H1 (cell line): ENCODE data around the gene ASTN2. TPM values are rescaled to one million over a fixed set of nuclear protein-coding genes. Genes with fewer than 3 reads are reported as not detected.

ENCODE experiments used
- CTCF ChIA-PET: fragments of 300-600 bp; sonication (Branson Sonifier 250); formaldehyde crosslinking; loops from one replicate; lab custom pipeline; 2021; ENCODE audit not compliant: partially characterized antibody; lab: Charles Lee
- POLR2A ChIA-PET: fragments of 300-600 bp; sonication (Branson Sonifier 250); formaldehyde crosslinking; loops from one replicate; lab custom pipeline; 2021; ENCODE audit warnings: inconsistent platforms; ENCODE audit not compliant: partially characterized antibody; lab: Charles Lee
- DNase-seq, 2 experiments: peaks; one replicate each; pipeline versions ENCODE4 v3.0.0 to v3.0.0-alpha.2; 2010 to 2022; ENCODE audit warnings: low spot score in 2 of 2, low read depth in 1 of 2, mixed read lengths in 1 of 2
- FAIRE-seq: peaks from 2 replicates; lab custom pipeline; 2011; peaks lifted over from hg19 to GRCh38; lab: Jason Lieb, UNC
- H2AFZ ChIP-seq: 2 replicates; pipeline ENCODE4 v1.8.1; 2012; ENCODE audit warnings: low read length, inconsistent platforms
- H2AK5ac ChIP-seq: 2 replicates; pipeline ENCODE4 v1.6.1; 2013; ENCODE audit warnings: low read depth, low read length
- H2BK120ac ChIP-seq: replicated peaks from 2 replicates; pipeline ENCODE3; 2013; ENCODE audit warnings: low read depth, low read length, inconsistent platforms
- H2BK12ac ChIP-seq: 2 replicates; pipeline ENCODE4 v1.6.1; 2013; ENCODE audit warnings: low read depth, low read length
- H2BK15ac ChIP-seq: 2 replicates; pipeline ENCODE4 v1.6.1; 2013; ENCODE audit warnings: low read length
- H2BK20ac ChIP-seq: 2 replicates; pipeline ENCODE4 v1.6.1; 2013; ENCODE audit warnings: low read length
- H2BK5ac ChIP-seq: 2 replicates; pipeline ENCODE4 v1.6.1; 2013; ENCODE audit warnings: low read depth, low read length
- H3K14ac ChIP-seq: 2 replicates; pipeline ENCODE4 v1.6.1; 2013; ENCODE audit warnings: inconsistent platforms; ENCODE audit not compliant: insufficient read length
- H3K18ac ChIP-seq: 2 replicates; pipeline ENCODE4 v1.6.1; 2013; ENCODE audit warnings: low read length; ENCODE audit errors: extremely low read depth
- H3K23ac ChIP-seq: 2 replicates; pipeline ENCODE4 v1.6.1; 2013; ENCODE audit warnings: inconsistent platforms; ENCODE audit not compliant: insufficient read length
- H3K23me2 ChIP-seq: 2 replicates; pipeline ENCODE4 v1.6.1; 2013; ENCODE audit warnings: low read depth, low read length
- H3K27ac ChIP-seq: 2 replicates; pipeline ENCODE4 v1.6.1; 2011; ENCODE audit warnings: low read depth, low read length, inconsistent platforms
- H3K27me3 ChIP-seq, 4 experiments: replicated peaks in 1 of 4; 1 replicate in 1 of 4; 2 replicates in 3 of 4; pipeline versions ENCODE4 v1.6.1 to v1.8.1; 2011 to 2013; ENCODE audit warnings: low read length in 3 of 4, mild to moderate bottlenecking in 3 of 4, inconsistent platforms in 2 of 4, mixed read lengths in 2 of 4, moderate library complexity in 1 of 4; ENCODE audit not compliant: control insufficient read depth in 3 of 4, insufficient read depth in 3 of 4; ENCODE audit errors: extremely low read depth in 1 of 4
- H3K36me3 ChIP-seq, 4 experiments: 2 replicates each; pipeline versions ENCODE4 v1.6.1 to v1.8.1; 2011 to 2013; ENCODE audit warnings: mild to moderate bottlenecking in 4 of 4, low read length in 3 of 4, moderate library complexity in 2 of 4, control low read depth in 1 of 4, inconsistent platforms in 1 of 4; ENCODE audit not compliant: insufficient read depth in 4 of 4, control insufficient read depth in 2 of 4
- H3K4ac ChIP-seq: replicated peaks from 2 replicates; pipeline ENCODE3; 2013; ENCODE audit warnings: low read length, low read depth, mixed read lengths, inconsistent platforms; ENCODE audit not compliant: insufficient read length
- H3K4me1 ChIP-seq, 4 experiments: replicated peaks in 1 of 4; 1 replicate in 1 of 4; 2 replicates in 3 of 4; pipeline versions ENCODE4 v1.6.1 to v1.8.1; 2011 to 2013; ENCODE audit warnings: low read length in 3 of 4, inconsistent platforms in 2 of 4, mixed read lengths in 1 of 4; ENCODE audit not compliant: insufficient read depth in 4 of 4, control insufficient read depth in 3 of 4
- H3K4me2 ChIP-seq, 2 experiments: 2 replicates each; pipeline versions ENCODE4 v1.6.1 to v1.8.1; 2011 to 2013; ENCODE audit warnings: low read depth in 2 of 2, low read length in 2 of 2, control low read depth in 1 of 2, inconsistent platforms in 1 of 2, mild to moderate bottlenecking in 1 of 2; ENCODE audit not compliant: insufficient read depth in 1 of 2
- H3K4me3 ChIP-seq, 4 experiments: fragments of 200-600, 300-600 bp in 1 of 4; sonication (generic), shearing (Covaris generic), sonication (Bioruptor Twin) in 1 of 4; 2 replicates each; pipeline versions ENCODE4 v1.5.1 to v1.8.1; 2011 to 2016; ENCODE audit warnings: low read length in 4 of 4, low read depth in 3 of 4, control low read depth in 2 of 4, inconsistent platforms in 2 of 4, mild to moderate bottlenecking in 2 of 4, mixed read lengths in 1 of 4, moderate library complexity in 1 of 4; ENCODE audit not compliant: insufficient read depth in 2 of 4; ENCODE audit errors: extremely low read depth in 1 of 4
- H3K56ac ChIP-seq: replicated peaks from 2 replicates; pipeline ENCODE3; 2013; ENCODE audit warnings: low read depth, mild to moderate bottlenecking, mixed read lengths, low read length, inconsistent platforms; ENCODE audit not compliant: insufficient read length
- H3K79me1 ChIP-seq: 2 replicates; pipeline ENCODE4 v1.6.1; 2013; ENCODE audit warnings: low read depth, low read length, control low read depth
- H3K79me2 ChIP-seq, 2 experiments: 2 replicates each; pipeline versions ENCODE4 v1.6.1 to v1.8.1; 2012 to 2013; ENCODE audit warnings: low read length in 2 of 2, mild to moderate bottlenecking in 2 of 2, inconsistent platforms in 1 of 2; ENCODE audit not compliant: insufficient read depth in 2 of 2, control insufficient read depth in 1 of 2
- H3K9ac ChIP-seq, 4 experiments: replicated peaks in 1 of 4; 1 replicate in 1 of 4; 2 replicates in 3 of 4; pipeline versions ENCODE4 v1.6.1 to v1.8.1; 2011 to 2013; ENCODE audit warnings: low read depth in 3 of 4, low read length in 3 of 4, control low read depth in 2 of 4, mild to moderate bottlenecking in 2 of 4, moderate library complexity in 2 of 4, inconsistent platforms in 1 of 4; ENCODE audit errors: extremely low read depth in 1 of 4
- H3K9me3 ChIP-seq, 2 experiments: 2 replicates each; pipeline versions ENCODE4 v1.6.1 to v1.8.1; 2012 to 2013; ENCODE audit warnings: mild to moderate bottlenecking in 2 of 2, moderate library complexity in 2 of 2, control low read depth in 1 of 2, inconsistent platforms in 1 of 2, low read depth in 1 of 2, low read length in 1 of 2, mixed read lengths in 1 of 2; ENCODE audit not compliant: insufficient read depth in 2 of 2
- H4K20me1 ChIP-seq, 2 experiments: replicated peaks in 1 of 2; 2 replicates each; pipeline versions ENCODE3 to v1.8.1; 2011 to 2013; ENCODE audit warnings: inconsistent platforms in 2 of 2, low read length in 2 of 2, mild to moderate bottlenecking in 1 of 2; ENCODE audit not compliant: insufficient read depth in 2 of 2, control insufficient read depth in 1 of 2
- H4K5ac ChIP-seq: 2 replicates; pipeline ENCODE4 v1.6.1; 2013; ENCODE audit warnings: low read length, low read depth, mixed read lengths, inconsistent platforms; ENCODE audit not compliant: insufficient read length
- H4K8ac ChIP-seq: 2 replicates; pipeline ENCODE4 v1.8.0; 2013; ENCODE audit warnings: mild to moderate bottlenecking, moderate library complexity, low read length, inconsistent platforms; ENCODE audit not compliant: insufficient read depth; ENCODE audit errors: extremely low read depth
- H4K91ac ChIP-seq: replicated peaks from 2 replicates; pipeline ENCODE3; 2013; ENCODE audit warnings: low read length, mixed read lengths, inconsistent platforms; ENCODE audit not compliant: insufficient read length
- KDM4A ChIP-seq: IDR thresholded peaks from one replicate; pipeline ENCODE4 v1.7.1; 2012; ENCODE audit warnings: low read depth, mild to moderate bottlenecking, moderate library complexity, low read length, inconsistent platforms; ENCODE audit not compliant: severe bottlenecking
- MAFK ChIP-seq: IDR thresholded peaks from 2 replicates; pipeline ENCODE4 v1.6.1; 2012; ENCODE audit warnings: low read depth, mild to moderate bottlenecking, improper control_type of control experiment, low read length
- polyA plus RNA-seq, 7 experiments: library from polyadenylated mRNA; depleted of rRNA in 3 of 7; stranded (reverse) in 5 of 7; unstranded in 2 of 7; fragments of >200 nt in 5 of 7; fragments of 200-250 nt in 2 of 7; gene quantifications; 1 replicate in 5 of 7; 2 replicates in 1 of 7; 4 replicates in 1 of 7; pipeline versions ENCODE4 v1.2.1 to v1.2.3, GENCODE V29; 2011 to 2013; ENCODE audit warnings: missing spikeins in 2 of 7, mixed read lengths in 2 of 7
- total RNA-seq: library from RNA; stranded (reverse); fragmentation: NEBNext Ultra II Directional; extraction: Animal tissue kit (Norgen Biotek cat#: 25700); gene quantifications from 2 replicates; pipeline ENCODE4 v1.2.1, GENCODE V29; 2021

The ASTN2 gene
- total and polyA plus RNA-seq, 2 of the 8 experiments (the other 6 are each of a cell fraction or from before 2014, with no cell fraction given), result 8.2 to 13.7 TPM

DNA sequence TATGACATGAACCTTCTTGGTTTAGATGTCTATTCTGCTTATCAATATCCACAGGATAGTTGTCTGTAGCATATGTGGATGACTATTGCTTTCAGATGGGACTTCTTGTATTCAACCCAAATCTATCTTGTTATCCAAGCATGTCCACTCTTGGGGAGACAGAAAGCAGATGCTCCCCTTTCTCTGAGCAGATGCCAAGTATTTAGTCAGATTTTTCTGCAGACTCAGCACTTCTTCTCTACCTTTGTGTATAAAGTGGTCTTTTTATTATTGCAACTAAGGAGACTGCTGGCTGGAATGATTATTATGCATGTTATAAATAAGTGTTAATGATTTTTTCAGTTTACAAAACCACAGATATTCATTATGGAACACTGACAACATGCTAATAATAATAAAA lies 45.1 kb upstream of the ASTN2 start:
- H2AFZ ChIP-seq, result no peak overlapping the region

More for the DNA sequence above, 45.1 kb upstream of the ASTN2 start:
- H3K27me3 ChIP-seq, result no peaks in the 10 kb centered on the region
- no peak overlapping the region for H2BK12ac ChIP-seq
- no peaks in the 10 kb centered on the region for H3K79me2 ChIP-seq
- H3K23ac ChIP-seq, result no peak overlapping the region
- POLR2A ChIA-PET, result no interaction called here
- no peaks in the 10 kb centered on the region for H3K79me1 ChIP-seq
- H3K56ac ChIP-seq, result no peak overlapping the region
- H3K4me1 ChIP-seq, result no peaks in the 10 kb centered on the region
- H3K27ac ChIP-seq, result no peak overlapping the region
- H3K9ac ChIP-seq, result no peak overlapping the region
- H2AK5ac ChIP-seq, result no peak overlapping the region
- no peak for FAIRE-seq
- no peak overlapping the region for H4K91ac ChIP-seq
- H2BK5ac ChIP-seq, result no peak overlapping the region
- no peak overlapping the region for H2BK15ac ChIP-seq
- H3K36me3 ChIP-seq, result no peaks in the 10 kb centered on the region
- CTCF ChIA-PET, result interaction anchor here (1.2 kb wide), 1 partner anchor 12 kb away, joined by 4 read pairs; no protein-coding TSS in a partner anchor
- no peak overlapping the region for H3K4me3 ChIP-seq
- no peaks in the 10 kb centered on the region for H3K23me2 ChIP-seq
- H3K18ac ChIP-seq, result no peak overlapping the region
- H3K4me2 ChIP-seq, result no peak overlapping the region
- H4K8ac ChIP-seq, result no peak overlapping the region
- no peaks in the 10 kb centered on the region for H3K9me3 ChIP-seq
- H2BK20ac ChIP-seq, result no peak overlapping the region
- H3K4ac ChIP-seq, result no peak overlapping the region
- DNase-seq, result no peak
- H4K5ac ChIP-seq, result no peak overlapping the region
- TF ChIP-seq MAFK, result peak; percentile 95
- TF ChIP-seq KDM4A, result no peak
- no peak overlapping the region for H2BK120ac ChIP-seq
- H3K14ac ChIP-seq, result no peak overlapping the region
- H4K20me1 ChIP-seq, result no peaks in the 10 kb centered on the region
